Activated naive CD8-positive, alpha-beta T cell treated with anti-CD3 and anti-CD28 coated beads, Interleukin-2, amount 50 U/mL, for 24 hours (primary cell): Measurements from ENCODE around the gene MOV10L1.

Source experiments
- ATAC-seq: fragments of 150-1000 bp; cut with Tn5 transposase; one replicate; pipeline ENCODE4 v1.10.0; 2021
- DNase-seq: peaks from one replicate; pipeline ENCODE4 v3.0.0; 2021
- H3K27ac Mint-ChIP-seq: one replicate; pipeline ENCODE4 v1.8.0; 2021; ENCODE audit warnings: mild to moderate bottlenecking, mixed read lengths
- H3K27me3 Mint-ChIP-seq: one replicate; pipeline ENCODE4 v1.8.0; 2021; ENCODE audit warnings: mixed read lengths
- H3K36me3 Mint-ChIP-seq: one replicate; pipeline ENCODE4 v1.8.0; 2021; ENCODE audit warnings: low read depth, mixed read lengths
- H3K4me1 Mint-ChIP-seq: one replicate; pipeline ENCODE4 v1.8.0; 2021; ENCODE audit warnings: mixed read lengths
- H3K4me3 Mint-ChIP-seq: one replicate; pipeline ENCODE4 v1.8.0; 2021; ENCODE audit warnings: mild to moderate bottlenecking, moderate library complexity, mixed read lengths
- H3K9me3 Mint-ChIP-seq: one replicate; pipeline ENCODE4 v1.8.0; 2021; ENCODE audit warnings: mixed read lengths

The MOV10L1 gene

DNA sequence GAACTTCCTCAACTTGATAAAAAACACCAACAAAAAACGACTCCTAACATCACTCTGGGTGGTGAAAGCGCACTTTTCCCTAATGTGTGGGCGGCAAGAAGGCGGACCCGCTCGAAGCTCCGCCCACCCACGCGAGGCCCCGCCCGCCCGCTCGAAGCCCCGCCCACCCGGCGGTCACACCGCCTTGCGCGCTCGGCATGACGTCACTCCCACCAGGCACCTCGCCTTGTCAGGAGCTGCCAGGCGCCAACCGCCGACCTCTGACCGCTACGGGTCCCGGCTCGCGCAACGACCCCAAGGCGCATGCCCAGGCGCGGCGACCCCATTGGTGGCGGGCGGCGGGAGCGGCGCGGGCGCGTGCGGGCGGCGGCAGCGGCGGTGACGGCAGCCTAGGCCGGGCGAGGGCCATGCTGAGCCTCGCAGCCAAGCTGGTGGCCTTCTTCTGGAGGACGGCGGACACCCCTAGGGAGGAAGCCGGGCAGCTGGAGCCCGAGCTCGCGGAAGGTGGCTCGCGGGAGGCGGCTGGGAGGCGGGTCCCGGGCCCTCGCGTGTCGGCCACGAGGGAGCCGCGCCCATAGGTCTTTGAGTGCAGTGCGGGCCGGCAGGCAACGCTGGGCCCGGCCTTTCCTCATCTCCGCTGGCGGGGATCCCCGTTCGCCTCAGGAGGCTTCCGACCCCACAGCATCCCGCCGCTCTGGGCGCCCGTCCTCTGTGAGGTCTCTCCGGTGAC, at the start of gene MOV10L1:
TSS of gene MOV10L1 (plus strand) at position 325 of the 730 bp plus-strand sequence. CDS start at position 408, 83 bp downstream.
- Mint-ChIP-seq H3K9me3 (no peaks in the 10 kb centered on the region), H3K27me3 (peaks cover 17% of the 10 kb centered on the region), H3K36me3 (peaks cover 5% of the 10 kb centered on the region), H3K4me1 (no peaks in the 10 kb centered on the region), H3K27ac (no peak within 1 kb of the TSS), H3K4me3 (no peak within 1 kb of the TSS)
- ATAC-seq: no peak
- DNase-seq: peak; percentile 30

DNA sequence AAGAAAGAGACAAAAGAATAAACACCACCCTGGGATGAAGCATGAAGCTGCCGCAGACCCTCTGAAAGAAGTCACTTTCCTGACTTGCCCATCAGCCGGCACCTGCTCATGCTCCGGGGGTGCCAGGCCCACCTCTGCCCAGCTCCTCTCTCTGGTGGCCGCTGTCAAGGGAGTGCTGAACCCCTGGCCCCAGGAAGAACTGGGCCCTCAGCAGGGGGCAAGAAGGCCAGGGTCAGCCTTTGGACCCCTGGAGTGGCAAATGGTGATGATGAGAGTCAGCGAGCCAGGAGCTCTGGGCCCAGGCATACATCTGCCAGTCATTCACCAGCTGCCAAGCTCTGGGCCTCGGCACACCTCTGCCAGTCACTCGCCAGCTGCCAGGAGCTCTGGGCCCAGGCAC, 49.1 kb upstream of the MOV10L1 start:
- H3K4me3 Mint-ChIP-seq: no peak overlapping the region
- no peak overlapping the region for H3K27ac Mint-ChIP-seq
- H3K27me3 Mint-ChIP-seq: peaks cover 18% of the 10 kb centered on the region
- peaks cover 8% of the 10 kb centered on the region for H3K4me1 Mint-ChIP-seq
- H3K36me3 Mint-ChIP-seq: no peaks in the 10 kb centered on the region
- DNase-seq: no peak
- H3K9me3 Mint-ChIP-seq: peaks cover 13% of the 10 kb centered on the region
- no peak for ATAC-seq

GRCh38 chr22:50041361-50042065, 48.3 kb upstream of the MOV10L1 start:
- Mint-ChIP-seq H3K4me3 (no peak overlapping the region), H3K36me3 (no peaks in the 10 kb centered on the region), H3K4me1 (peaks cover 8% of the 10 kb centered on the region), H3K27ac (no peak overlapping the region), H3K27me3 (peaks cover 18% of the 10 kb centered on the region), H3K9me3 (peaks cover 13% of the 10 kb centered on the region)
- ATAC-seq (no peak), DNase-seq (no peak)

GRCh38 chr22:50044485-50045118, 45.2 kb upstream of the MOV10L1 start:
- Mint-ChIP-seq H3K27ac (no peak overlapping the region), H3K4me3 (no peak overlapping the region), H3K36me3 (no peaks in the 10 kb centered on the region), H3K4me1 (peaks cover 8% of the 10 kb centered on the region), H3K27me3 (peaks cover 18% of the 10 kb centered on the region), H3K9me3 (no peaks in the 10 kb centered on the region)
- ATAC-seq (no peak), DNase-seq (no peak)

DNA sequence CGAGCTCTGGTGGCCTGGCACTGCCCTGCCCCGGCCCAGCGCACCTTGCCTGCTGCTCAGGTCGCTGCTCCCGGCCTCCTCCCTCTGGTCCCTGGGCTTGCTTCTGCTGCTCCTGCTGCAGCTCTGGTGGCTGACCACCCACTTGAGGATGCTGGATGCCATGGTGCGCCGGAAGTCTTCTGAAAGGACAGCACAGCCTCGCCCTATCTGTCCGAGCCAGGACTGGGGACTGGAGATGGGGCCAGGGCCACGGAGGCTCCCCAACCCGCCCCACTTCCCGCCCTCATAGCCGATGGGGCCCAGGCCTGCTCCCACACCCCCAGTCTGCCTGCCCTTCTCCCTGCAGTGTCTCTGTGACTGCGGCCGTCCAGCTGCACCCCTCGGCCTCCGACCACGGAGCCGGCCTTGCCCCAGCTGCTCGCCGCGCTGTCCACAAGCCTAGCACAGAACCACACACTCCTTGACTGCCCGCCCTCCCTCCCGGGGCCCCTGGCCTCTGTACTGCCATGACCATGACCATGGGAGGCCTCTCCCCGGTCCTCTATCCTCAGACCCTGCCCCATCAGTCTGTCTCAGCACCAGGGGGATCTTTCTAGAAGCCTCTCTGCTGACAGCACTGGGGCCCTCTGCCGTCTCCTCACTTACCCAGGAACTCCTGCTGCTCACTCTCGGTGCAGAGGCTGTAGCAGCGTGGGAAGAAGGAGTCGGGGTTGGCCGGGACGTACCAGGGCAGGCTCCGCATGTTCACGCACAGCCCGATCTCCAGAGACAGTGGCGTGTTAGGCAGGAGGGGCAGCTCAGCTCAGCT, 44.4 kb upstream of the MOV10L1 start:
- Mint-ChIP-seq H3K4me1 (peaks cover 8% of the 10 kb centered on the region), H3K4me3 (no peak overlapping the region), H3K9me3 (no peaks in the 10 kb centered on the region), H3K27ac (no peak overlapping the region), H3K36me3 (no peaks in the 10 kb centered on the region), H3K27me3 (peaks cover 18% of the 10 kb centered on the region)
- DNase-seq (no peak), ATAC-seq (no peak)

GRCh38 chr22:50046019-50046415, 43.8 kb upstream of the MOV10L1 start:
- Mint-ChIP-seq H3K4me3 (no peak overlapping the region), H3K36me3 (no peaks in the 10 kb centered on the region), H3K27me3 (peaks cover 18% of the 10 kb centered on the region), H3K4me1 (peaks cover 8% of the 10 kb centered on the region), H3K27ac (no peak overlapping the region), H3K9me3 (no peaks in the 10 kb centered on the region)
- ATAC-seq (no peak), DNase-seq (no peak)

- Mint-ChIP-seq H3K36me3 (no peaks in the 10 kb centered on the region), H3K4me3 (no peak overlapping the region), H3K9me3 (no peaks in the 10 kb centered on the region), H3K27ac (no peak overlapping the region), H3K4me1 (peaks cover 8% of the 10 kb centered on the region), H3K27me3 (peaks cover 18% of the 10 kb centered on the region)
- ATAC-seq (no peak), DNase-seq (no peak)
Observed at GRCh38 chr22:50046481-50047245, 43.1 kb upstream of the MOV10L1 start.

- DNase-seq (no peak), ATAC-seq (no peak)
- peaks cover 8% of the 10 kb centered on the region for H3K4me1 Mint-ChIP-seq
- no peaks in the 10 kb centered on the region for H3K36me3 Mint-ChIP-seq
- no peak overlapping the region for H3K27ac Mint-ChIP-seq
- H3K4me3 Mint-ChIP-seq: no peak overlapping the region
- peaks cover 15% of the 10 kb centered on the region for H3K27me3 Mint-ChIP-seq
- no peaks in the 10 kb centered on the region for H3K9me3 Mint-ChIP-seq
Observed at GRCh38 chr22:50047346-50047745, 42.5 kb upstream of the MOV10L1 start.

DNA sequence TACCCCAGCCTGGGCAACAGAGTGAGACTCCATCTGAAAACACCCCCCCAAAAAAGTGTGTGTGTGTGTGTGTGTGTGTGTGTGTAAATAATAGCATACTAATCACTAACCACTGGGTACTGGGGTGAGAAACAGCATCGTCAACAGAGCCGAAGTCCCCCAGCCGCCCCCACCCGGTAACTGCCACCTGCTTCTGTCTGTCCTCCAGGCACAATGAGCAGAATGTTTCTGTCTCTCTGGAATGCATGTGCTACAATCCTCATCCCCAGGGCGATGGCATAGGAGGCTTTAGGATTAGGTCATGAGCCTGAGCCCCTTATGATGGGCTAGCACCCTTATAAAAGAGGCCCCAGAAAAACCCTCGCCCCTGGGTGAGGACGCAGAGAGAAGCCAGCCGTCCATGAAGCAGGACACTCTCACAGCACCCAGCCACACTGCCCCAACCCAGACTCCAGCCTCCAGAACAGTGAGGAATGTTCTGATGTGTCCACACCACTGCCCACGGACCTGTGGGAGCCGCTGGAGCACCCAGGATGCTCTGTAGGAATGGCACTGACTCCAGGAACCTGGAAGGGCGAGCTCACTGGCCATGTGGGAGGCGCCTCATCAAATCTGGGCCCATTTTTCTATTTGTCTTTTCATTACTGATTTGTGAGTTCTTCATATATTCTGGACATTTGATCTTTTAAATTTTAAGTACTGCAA, 41.6 kb upstream of the MOV10L1 start:
- H3K4me1 Mint-ChIP-seq: peaks cover 8% of the 10 kb centered on the region
- no peaks in the 10 kb centered on the region for H3K36me3 Mint-ChIP-seq
- no peaks in the 10 kb centered on the region for H3K9me3 Mint-ChIP-seq
- ATAC-seq (no peak), DNase-seq (no peak)
- H3K4me3 Mint-ChIP-seq: no peak overlapping the region
- no peak overlapping the region for H3K27ac Mint-ChIP-seq
- H3K27me3 Mint-ChIP-seq: peaks cover 11% of the 10 kb centered on the region

- no peak for DNase-seq
- no peak overlapping the region for H3K4me3 Mint-ChIP-seq
- no peak overlapping the region for H3K27ac Mint-ChIP-seq
- H3K27me3 Mint-ChIP-seq: peaks cover 6% of the 10 kb centered on the region
- no peaks in the 10 kb centered on the region for H3K36me3 Mint-ChIP-seq
- H3K9me3 Mint-ChIP-seq: no peaks in the 10 kb centered on the region
- H3K4me1 Mint-ChIP-seq: peaks cover 8% of the 10 kb centered on the region
- ATAC-seq: no peak
Observed at GRCh38 chr22:50048836-50049235, 41.0 kb upstream of the MOV10L1 start.

- no peaks in the 10 kb centered on the region for H3K9me3 Mint-ChIP-seq
- no peak overlapping the region for H3K27ac Mint-ChIP-seq
- H3K4me3 Mint-ChIP-seq: no peak overlapping the region
- DNase-seq: no peak
- peaks cover 3% of the 10 kb centered on the region for H3K4me1 Mint-ChIP-seq
- H3K36me3 Mint-ChIP-seq: no peaks in the 10 kb centered on the region
- ATAC-seq: no peak
- peaks cover 4% of the 10 kb centered on the region for H3K27me3 Mint-ChIP-seq
Observed at GRCh38 chr22:50049299-50050195, 40.3 kb upstream of the MOV10L1 start.

DNA sequence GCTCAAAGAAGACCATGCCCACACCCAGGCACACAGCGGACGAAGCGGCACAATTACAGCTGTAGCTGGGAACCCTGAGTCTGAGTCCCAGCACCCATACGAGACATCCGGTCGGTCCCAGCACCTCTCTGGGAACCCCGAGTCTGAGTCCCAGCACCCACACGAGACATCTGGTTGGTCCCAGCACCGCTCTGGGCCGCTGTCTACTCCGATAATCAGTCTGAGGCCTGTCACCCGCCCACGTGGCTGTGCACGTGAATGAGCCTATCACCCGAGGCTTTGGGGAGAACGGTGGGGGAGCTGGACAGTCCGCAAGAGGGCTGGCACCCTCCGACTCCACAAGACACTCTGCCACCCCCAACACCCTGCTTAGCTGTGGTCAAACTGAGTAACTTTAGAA, 37.9 kb upstream of the MOV10L1 start:
- Mint-ChIP-seq H3K4me3 (no peak overlapping the region), H3K9me3 (no peaks in the 10 kb centered on the region), H3K36me3 (no peaks in the 10 kb centered on the region), H3K4me1 (no peaks in the 10 kb centered on the region), H3K27me3 (peaks cover 9% of the 10 kb centered on the region), H3K27ac (no peak overlapping the region)
- ATAC-seq (no peak), DNase-seq (no peak)

DNA sequence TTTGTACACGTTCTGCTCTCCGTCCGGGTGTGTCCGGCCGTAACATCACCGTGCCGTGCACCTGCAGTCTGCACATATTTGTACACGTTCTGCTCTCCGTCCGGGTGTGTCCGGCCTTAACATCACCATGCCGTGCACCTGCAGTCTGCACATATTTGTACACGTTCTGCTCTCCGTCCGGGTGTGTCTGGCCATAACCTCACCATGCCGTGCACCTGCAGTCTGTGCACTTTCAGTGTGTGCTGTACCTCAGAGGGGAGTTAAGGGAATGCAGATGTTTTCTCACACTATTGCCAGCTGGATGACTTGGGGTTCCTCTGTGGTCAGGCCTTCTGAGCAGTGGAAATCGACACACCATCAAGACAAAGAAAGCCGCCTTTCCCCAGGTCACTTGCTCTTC, 35.9 kb upstream of the MOV10L1 start:
- Mint-ChIP-seq H3K27ac (no peak overlapping the region), H3K9me3 (no peaks in the 10 kb centered on the region), H3K4me1 (no peaks in the 10 kb centered on the region), H3K27me3 (peaks cover 15% of the 10 kb centered on the region), H3K4me3 (no peak overlapping the region), H3K36me3 (no peaks in the 10 kb centered on the region)
- ATAC-seq (no peak), DNase-seq (no peak)
